Hematopoietic multipotent progenitor cell treated with erythropoietin and hydrocortisone succinate and interleukin-3 and kit ligand, for 8 days (in vitro differentiated cells): ENCODE measurements around the gene OR52L1.
"Not testable (repeated sequence)": the region's sequence is repeated elsewhere in the genome, so short reads cannot be mapped to it uniquely, and the experiment has no call there.

Source experiments
- DNase-seq: peaks from one replicate; pipeline ENCODE4 v3.0.0-alpha.2; 2015

The OR52L1 gene

GRCh38 chr11:5986885-5987284, at the start of gene OR52L1:
Gene OR52L1, minus strand, starts transcription at chr11:5986985. Its CDS starts 55 bp downstream, at chr11:5986930.
- DNase-seq, result no peak

DNA sequence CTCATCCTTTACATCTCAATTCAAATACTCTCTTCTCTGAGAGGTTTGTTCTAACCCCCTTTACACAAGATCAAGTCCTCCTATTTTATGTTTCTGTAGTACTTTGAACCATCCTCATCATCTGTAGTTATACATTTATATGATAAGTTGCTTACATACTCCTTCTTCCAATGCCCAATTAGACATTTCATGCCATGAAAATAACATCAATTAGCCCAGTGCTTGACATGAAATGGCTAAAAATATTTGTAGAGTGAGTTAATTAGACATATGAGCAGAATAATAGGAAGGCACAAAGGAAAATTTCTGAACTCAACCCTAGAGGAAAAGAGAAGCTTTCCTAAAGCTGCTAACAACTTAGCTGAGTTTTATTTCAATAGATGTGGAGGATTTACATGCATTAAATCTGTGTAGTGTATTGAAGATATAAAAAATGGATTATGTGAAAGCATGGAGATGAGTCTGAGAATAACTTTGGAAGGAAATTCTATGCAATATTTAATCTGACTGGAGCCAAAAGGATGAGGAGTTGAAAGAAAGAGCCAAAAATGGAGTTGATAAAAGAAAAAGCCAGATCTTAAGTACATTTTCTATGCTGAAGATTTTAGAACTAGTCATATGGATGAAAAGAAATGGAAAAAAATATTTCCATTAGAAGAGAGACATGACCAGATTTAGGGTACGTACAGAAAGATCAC, 44.1 kb upstream of the OR52L1 start, which contains the start of gene OR56A1:
Gene OR56A1, minus strand, starts transcription at position 51 of the 698 bp plus-strand sequence. CDS start 3,066 bp downstream, outside the sequence.
- no peak for DNase-seq

DNA sequence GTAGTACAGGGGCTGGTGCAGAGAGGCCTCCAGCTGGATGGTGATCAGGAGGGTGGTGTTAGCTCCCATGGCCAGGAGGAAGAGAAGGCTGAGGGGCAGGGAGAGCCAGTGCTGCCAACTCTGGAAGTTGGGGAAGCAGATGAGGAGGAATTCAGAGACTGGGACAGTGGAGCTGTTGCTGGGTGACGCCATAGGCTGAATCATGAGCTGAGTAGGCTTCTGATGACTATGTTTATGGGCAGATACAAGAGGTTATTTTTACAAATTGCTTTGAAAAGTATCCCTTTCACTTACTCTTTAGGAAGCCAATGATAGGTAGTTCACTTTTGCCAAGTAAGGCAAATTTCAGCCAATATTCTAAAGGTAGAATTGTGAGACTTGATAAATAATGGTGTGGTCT, 40.7 kb upstream of the OR52L1 start:
- DNase-seq, result no peak

GRCh38 chr11:6025056-6025455, 38.3 kb upstream of the OR52L1 start:
- peak; percentile 85 for DNase-seq

DNA sequence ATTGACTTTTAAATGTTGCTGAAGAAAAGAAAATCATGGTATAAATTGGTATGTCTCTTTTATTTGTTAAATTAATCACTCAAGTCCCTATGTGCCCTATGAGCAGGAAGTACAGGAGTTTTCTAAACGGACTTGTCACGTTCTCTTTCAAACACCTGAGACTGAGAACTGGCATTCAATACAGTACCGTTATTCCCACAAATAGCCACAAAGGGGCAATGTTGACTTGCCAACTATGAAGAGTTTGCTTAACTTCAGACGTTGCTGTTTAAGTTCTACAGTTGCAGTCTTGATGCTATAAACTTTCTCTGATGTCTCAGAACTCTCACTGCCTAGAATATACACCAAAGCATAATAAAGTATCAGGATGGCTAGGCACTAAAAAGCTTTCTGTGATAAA, 36.2 kb upstream of the OR52L1 start:
- peak; percentile 58 for DNase-seq

GRCh38 chr11:6013042-6013441, 26.3 kb upstream of the OR52L1 start:
- DNase-seq, result no peak

GRCh38 chr11:6012035-6012668, 25.4 kb upstream of the OR52L1 start:
- no peak for DNase-seq

DNA sequence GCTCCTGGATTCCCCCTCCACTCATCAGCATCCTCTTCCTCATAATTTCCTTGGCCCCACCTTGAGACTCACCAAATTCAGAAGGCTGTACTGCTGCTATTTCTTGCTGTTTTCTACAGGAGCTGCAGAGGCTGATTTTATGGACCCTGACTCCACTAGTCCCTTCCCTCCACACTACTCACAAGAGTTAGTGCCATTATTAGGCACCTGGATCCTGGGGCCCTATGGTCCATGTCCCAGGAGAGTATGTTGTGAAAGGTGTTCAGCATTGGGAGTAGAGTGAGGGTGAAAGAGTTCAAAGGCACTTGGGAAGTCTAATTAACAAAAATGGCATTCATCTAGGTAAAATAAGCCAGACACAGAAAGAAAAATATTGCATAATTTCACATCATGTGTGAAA, 20.1 kb upstream of the OR52L1 start, which contains the start of gene OR56A4:
Gene OR56A4, minus strand, starts transcription at position 101 of the 400 bp plus-strand sequence. CDS start 3,954 bp downstream, outside the sequence.
- no peak for DNase-seq

DNA sequence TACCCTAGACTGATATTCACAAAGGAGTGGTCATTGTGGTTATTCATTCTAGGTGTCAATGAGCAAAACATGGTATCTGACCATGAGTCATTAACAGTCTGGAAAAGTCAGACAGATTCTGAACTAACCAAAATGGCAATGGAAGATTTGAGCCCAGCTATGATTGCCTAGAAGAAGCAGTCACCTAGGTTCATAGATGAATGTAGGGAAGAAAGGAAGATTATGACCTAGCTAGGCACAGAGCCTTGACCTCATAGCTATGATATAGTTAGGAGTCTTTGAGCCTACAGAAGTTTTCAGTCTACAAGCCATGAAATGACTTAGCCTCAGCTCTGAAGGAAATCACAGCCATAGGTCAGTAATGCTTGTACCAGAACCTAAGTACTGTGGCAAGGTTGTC, 19.6 kb upstream of the OR52L1 start:
- DNase-seq, result no peak

GRCh38 chr11:6002202-6002699, 15.5 kb upstream of the OR52L1 start:
- no peak for DNase-seq

DNA sequence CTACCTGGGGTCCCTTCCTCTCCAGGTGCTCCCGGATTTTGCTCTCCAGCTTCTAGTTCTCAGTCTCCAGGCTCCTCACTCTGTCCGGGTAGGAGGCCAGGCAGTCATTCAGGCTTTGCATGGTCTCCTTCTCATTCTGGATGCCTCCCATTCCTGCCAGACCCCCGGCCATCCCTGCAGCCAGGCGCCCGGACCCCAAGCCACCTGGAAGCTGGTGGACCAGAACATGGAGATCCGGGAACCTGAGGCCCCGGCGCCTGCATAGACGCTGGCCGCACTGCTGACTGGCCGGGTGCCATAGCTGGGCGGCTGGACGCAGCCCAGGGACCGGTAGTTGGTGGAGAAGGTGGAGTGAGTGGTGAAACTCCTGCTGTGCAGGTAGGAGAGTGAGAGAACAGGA, 8.0 kb upstream of the OR52L1 start:
- no peak for DNase-seq

GRCh38 chr11:5992604-5993251, 5.9 kb upstream of the OR52L1 start:
- DNase-seq, result peak; percentile 23

- no peak for DNase-seq
Observed at GRCh38 chr11:5992150-5992549, 5.4 kb upstream of the OR52L1 start.

GRCh38 chr11:5989203-5989602, 2.4 kb upstream of the OR52L1 start:
- DNase-seq, result no peak

- DNase-seq, result no peak
Observed at GRCh38 chr11:5983443-5983842, 3.3 kb downstream of the OR52L1 start.

- no peak for DNase-seq
Observed at GRCh38 chr11:5973530-5973929, 13.3 kb downstream of the OR52L1 start.

DNA sequence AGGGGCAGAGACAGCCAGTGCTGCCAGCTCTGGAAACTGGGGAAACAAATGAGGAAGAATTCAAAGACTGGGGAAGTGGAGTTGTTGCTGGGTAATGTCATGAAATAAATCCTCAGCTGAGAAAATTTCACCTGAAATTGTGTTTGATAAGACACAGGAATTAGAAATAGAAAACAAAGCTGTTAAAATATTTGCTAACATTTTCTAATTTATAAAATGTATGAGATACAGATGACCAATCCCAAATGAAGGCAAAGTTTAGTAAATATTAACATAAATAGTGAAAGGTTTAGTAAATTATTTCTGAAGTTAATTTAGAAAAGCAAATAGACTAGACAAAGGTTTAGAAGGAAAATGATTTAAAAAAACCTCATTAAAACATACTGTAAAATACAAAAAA, 18.4 kb downstream of the OR52L1 start, which contains the start of gene OR56A5:
Gene OR56A5, minus strand, starts transcription at position 101 of the 400 bp plus-strand sequence. Its CDS starts 0 bp downstream, at position 101.
- DNase-seq, result no peak

DNA sequence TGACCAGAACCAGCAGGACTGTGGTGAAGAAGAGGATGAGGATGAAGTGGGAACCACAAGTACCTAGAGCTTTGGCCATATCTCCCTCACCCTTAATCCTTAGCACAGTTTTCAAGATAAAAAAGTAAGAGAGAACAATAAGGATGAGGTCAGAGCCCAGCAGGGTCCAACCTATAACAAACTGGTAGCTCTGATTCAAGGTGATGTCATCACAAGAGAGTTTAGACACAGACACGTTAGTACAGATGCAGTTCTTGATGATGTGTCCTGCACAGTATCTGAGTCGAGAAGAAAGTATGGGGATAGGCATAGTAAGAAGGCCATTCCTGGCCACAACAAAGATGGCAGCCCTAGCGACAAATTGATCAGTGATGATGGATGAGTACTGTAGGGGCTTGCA, 19.1 kb downstream of the OR52L1 start:
- no peak for DNase-seq

GRCh38 chr11:5966958-5967357, 19.8 kb downstream of the OR52L1 start:
- DNase-seq, result no peak

GRCh38 chr11:5960704-5961320, 26.0 kb downstream of the OR52L1 start:
- DNase-seq, result not testable (repeated sequence)

DNA sequence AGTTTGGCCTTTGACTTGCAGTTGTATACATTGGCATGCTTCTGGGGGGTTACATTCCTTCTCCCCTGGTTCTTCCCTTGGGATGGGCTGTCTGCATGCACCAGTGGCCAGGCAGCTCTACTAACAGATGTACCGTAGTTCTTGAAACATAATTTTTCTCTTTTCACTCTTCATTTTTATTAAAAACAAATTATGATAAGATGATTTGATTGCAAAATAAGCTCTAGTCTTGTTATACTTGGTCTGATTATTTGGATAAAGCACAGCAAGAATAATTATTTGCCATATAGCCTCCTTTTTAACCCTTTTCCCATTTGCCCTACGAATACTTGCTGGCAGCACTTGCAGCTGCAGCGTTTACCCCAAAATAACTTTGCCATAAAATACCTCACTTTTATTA, 31.2 kb downstream of the OR52L1 start:
- DNase-seq, result no peak

DNA sequence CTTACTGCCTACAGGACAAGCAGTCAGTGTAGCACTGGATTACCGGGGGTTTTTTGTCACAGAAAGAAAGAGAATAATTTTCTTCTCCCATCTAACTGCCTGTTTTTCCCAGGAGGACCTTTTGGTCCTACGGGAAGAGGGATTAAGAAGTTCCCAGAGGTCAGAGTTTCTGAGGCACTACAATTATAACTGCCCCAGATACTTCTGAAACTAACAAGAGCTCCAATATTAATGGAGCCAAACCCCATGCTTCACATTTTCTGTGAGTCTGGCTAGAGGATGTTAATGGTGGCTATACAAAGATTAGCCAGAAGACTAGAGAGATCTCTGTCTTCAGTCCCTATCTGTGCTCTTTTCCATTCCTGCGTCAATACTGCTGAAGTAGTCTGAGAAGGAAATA, 44.8 kb downstream of the OR52L1 start, which contains the start of gene OR56A3:
Gene OR56A3, plus strand, starts transcription at position 301 of the 400 bp plus-strand sequence. CDS start 5,096 bp downstream, outside the sequence.
- no peak for DNase-seq

DNA sequence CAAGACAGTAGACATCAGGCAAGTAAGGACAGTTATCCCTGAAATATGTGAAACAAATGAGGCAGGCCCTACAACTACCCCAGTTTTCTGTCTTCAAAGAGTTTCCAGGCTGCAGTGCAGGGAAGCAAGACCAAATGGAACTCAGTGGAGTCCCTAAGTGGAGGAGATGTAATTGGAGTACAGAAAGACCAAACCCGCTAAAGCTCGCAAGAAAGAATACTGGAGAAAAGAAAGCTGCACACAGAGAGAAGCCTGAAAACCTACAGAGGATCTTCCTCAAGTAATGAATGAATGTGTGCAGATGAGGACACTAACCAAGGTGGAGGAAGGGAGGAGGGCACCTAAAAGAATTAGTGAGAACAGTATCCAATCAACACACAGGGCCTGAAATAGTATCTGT, 46.0 kb downstream of the OR52L1 start:
- DNase-seq, result no peak
